NCI-H2107 treated with DMSO at 0.1 percent for 48 hours (cell line): ENCODE measurements around the gene MARCKSL1.
A peak's percentile ranks its signal among the peaks of the same experiment; 100 is the strongest.
"Not testable (repeated sequence)": the region's sequence is repeated elsewhere in the genome, so short reads cannot be mapped to it uniquely, and the experiment has no call there.

Experiments
- DNase-seq: peaks from one replicate; lab custom pipeline; 2025; ENCODE audit not compliant: unreplicated experiment; lab: John Stamatoyannopoulos, UW

The MARCKSL1 gene

GRCh38 chr1:32334274-32334861 lies 1.7 kb downstream of the MARCKSL1 start:
- no peak for DNase-seq

- no peak for DNase-seq
Observed at GRCh38 chr1:32333251-32333963, 2.6 kb downstream of the MARCKSL1 start.

- no peak for DNase-seq
Observed at GRCh38 chr1:32332290-32333079, 3.5 kb downstream of the MARCKSL1 start.

- DNase-seq, result no peak
Observed at GRCh38 chr1:32331549-32331948, 4.5 kb downstream of the MARCKSL1 start.

- DNase-seq, result no peak
Observed at GRCh38 chr1:32330558-32331151, 5.4 kb downstream of the MARCKSL1 start.

- no peak for DNase-seq
Observed at GRCh38 chr1:32329931-32330466, 6.0 kb downstream of the MARCKSL1 start.

- no peak for DNase-seq
Observed at GRCh38 chr1:32327204-32327603, 8.8 kb downstream of the MARCKSL1 start.

GRCh38 chr1:32321712-32322291 lies 14.2 kb downstream of the MARCKSL1 start:
- DNase-seq, result no peak

GRCh38 chr1:32318127-32318869 lies 17.7 kb downstream of the MARCKSL1 start:
- no peak for DNase-seq

- DNase-seq, result no peak
Observed at GRCh38 chr1:32316903-32317277, 19.1 kb downstream of the MARCKSL1 start.

- peak; percentile 66 for DNase-seq
Observed at GRCh38 chr1:32311709-32312393, 24.2 kb downstream of the MARCKSL1 start.

- DNase-seq, result no peak
Observed at GRCh38 chr1:32309960-32310359, 26.1 kb downstream of the MARCKSL1 start.

GRCh38 chr1:32307324-32307723 lies 28.7 kb downstream of the MARCKSL1 start:
- DNase-seq, result no peak

GRCh38 chr1:32305310-32305709 lies 30.7 kb downstream of the MARCKSL1 start:
- DNase-seq, result no peak

- DNase-seq, result no peak
Observed at GRCh38 chr1:32303997-32304622, 31.9 kb downstream of the MARCKSL1 start.

- no peak for DNase-seq
Observed at GRCh38 chr1:32303358-32303757, 32.7 kb downstream of the MARCKSL1 start.

GRCh38 chr1:32299327-32299726 lies 36.7 kb downstream of the MARCKSL1 start:
- DNase-seq, result no peak

- not testable (repeated sequence) for DNase-seq
Observed at GRCh38 chr1:32298211-32298610, 37.8 kb downstream of the MARCKSL1 start.
